MM.1S (cell line): ENCODE measurements around the gene PSENEN.

ENCODE experiments used
- EZH2 ChIP-seq: fragments of 300-600 bp; sonication (generic); optimal IDR thresholded peaks from 2 replicates; pipeline ENCODE3; 2017; ENCODE audit warnings: low read depth, mild to moderate bottlenecking, antibody characterized with exemption, low read length, mixed read lengths
- EZH2phosphoT487 ChIP-seq: fragments of 300-600 bp; sonication (generic); IDR thresholded peaks from 2 replicates; pipeline ENCODE4 v1.6.1; 2018; ENCODE audit warnings: antibody characterized with exemption, low read length
- TF ChIP-seq, protein P1 (sequence below): fragments of 300-600 bp; sonication (generic); IDR thresholded peaks from 2 replicates; pipeline ENCODE4 v1.5.1; 2016; ENCODE audit warnings: antibody characterized with exemption, low read length, mixed read lengths

DNA sequence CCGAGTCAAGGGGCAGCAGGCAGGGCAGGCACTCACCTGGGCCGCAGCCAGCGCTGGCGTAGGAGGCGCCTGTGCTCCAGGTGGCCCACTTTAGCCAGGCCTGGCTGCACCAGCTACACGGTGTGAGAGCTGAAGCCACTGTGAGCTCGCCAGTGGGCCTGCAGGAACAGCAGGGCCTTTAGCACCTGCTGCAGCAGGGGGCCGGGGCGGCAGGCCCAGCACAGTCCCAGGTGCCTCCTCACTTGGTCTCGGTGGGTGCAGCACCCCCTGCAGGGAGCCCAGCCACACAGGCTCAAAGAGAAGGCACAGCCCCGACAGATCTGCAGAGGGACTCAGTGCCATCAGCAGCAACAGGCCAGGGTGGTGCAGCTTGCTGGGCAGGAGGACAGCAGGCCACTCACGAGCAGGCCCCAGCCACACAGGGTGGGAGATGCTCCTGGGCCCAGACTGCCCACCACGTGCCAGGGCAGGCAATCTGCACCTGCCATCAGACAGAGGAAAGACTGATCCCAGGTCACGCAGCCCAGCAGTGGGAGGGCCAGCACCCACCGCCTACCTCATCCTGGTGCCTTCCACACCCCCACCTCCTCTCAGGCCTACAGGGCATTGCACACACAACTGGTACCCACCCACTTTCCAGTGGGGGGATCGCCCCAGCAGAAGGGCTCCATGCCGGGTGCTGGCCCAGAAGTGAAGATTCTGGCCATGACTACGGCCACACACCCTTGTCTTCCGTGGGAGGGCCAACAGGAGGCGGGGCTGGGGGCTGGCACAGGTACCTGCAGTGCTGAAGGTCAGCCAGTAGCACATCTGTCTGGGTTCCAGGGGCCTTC is 45.7 kb downstream of the PSENEN start:
- TF ChIP-seq, protein P1, sequence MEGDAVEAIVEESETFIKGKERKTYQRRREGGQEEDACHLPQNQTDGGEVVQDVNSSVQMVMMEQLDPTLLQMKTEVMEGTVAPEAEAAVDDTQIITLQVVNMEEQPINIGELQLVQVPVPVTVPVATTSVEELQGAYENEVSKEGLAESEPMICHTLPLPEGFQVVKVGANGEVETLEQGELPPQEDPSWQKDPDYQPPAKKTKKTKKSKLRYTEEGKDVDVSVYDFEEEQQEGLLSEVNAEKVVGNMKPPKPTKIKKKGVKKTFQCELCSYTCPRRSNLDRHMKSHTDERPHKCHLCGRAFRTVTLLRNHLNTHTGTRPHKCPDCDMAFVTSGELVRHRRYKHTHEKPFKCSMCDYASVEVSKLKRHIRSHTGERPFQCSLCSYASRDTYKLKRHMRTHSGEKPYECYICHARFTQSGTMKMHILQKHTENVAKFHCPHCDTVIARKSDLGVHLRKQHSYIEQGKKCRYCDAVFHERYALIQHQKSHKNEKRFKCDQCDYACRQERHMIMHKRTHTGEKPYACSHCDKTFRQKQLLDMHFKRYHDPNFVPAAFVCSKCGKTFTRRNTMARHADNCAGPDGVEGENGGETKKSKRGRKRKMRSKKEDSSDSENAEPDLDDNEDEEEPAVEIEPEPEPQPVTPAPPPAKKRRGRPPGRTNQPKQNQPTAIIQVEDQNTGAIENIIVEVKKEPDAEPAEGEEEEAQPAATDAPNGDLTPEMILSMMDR, result peak; percentile 9; the same call in 1 of the 2 replicates
- TF ChIP-seq EZH2 (no peak), EZH2phosphoT487 (no peak)
